HPDE6-E6E7 (cell line): Measurements from ENCODE around the gene BCL2.
"Not testable (repeated sequence)": the region's sequence is repeated elsewhere in the genome, so short reads cannot be mapped to it uniquely, and the experiment has no call there.

Source experiments
- DNase-seq: peaks from one replicate; pipeline ENCODE4 v3.0.0; 2011; ENCODE audit warnings: missing footprints; ENCODE audit errors: extremely low spot score

BCL2 gene

DNA sequence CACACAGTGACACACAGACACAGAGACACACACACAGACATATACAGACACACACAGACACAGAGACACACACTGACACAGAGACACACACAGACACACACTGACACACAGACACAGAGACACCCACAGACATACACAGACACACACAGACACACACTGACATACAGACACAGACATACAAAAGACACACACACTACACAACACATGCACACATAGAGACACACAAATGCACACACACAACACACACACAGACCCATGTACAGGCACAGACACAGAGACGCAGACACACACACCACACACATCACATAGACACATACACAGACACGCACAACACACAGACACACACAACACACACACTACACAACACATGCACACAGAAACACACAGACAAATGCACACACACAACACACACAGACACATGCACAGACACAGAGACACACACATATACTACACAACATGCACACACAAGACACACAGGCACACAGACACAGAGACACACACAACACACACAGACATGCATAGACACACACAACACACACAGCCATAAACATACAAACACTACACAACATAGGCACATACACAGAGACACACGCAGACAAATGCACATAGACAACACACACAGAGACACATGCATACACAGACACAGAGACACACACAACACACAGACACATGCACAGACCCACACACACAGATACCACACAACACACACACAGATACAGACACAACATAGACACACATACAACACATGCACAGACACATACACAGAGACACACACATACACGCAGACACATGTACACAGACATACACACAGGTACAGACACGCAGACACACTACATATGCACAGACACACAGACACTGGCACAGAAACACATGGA lies 120.5 kb downstream of the BCL2 start:
- DNase-seq: no peak

DNA sequence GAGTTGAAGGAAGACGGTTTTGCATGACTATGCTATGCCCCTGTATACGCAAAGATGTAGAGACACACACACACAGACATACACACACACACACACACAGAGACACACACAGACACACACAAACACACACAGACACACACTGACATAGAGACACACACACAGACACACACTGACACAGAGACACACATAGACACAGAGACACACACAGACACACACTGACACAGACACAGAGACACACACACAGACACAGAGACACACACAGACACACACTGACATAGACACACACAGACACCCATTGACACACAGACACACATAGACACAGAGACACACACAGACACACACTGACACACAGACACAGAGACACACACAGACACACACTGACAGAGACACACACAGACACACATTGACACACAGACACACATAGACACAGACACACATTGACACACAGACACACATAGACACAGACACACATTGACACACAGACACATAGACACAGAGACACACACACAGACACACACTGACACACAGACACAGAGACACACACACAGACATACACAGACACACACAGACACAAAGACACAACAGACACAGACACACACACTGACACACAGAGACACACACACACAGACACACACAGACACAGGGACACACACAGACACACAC lies 121.3 kb downstream of the BCL2 start:
- no peak for DNase-seq

DNA sequence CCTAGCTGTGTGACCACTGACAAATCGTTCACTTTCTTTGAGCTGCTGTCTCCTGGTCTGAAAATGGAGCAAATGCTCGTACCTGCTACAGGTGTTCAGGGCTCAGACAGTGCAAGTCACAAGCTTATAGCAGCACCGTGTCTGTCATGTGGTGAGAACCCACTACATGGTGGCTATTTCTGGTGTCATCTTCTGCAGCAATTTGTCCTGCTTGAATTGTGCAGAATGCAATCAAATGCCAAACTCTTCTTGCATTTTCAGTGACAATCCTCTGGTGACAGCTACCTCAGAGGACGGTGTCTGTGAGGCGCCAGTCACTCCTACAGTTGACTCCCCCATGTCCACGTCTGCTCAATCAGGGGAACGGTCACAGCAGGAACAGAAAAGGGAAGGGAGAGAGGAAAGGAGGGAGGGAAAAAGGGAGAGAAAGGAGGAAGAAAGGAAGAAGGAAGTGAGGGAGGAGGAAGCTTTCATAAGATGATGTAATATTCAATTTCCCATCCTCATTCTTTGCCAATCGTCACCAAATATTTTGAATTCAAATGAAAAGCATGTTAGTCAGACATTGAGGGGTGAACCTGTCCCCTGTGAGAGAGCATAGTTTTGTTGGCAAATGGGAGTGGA lies 122.2 kb downstream of the BCL2 start:
- DNase-seq: no peak

DNA sequence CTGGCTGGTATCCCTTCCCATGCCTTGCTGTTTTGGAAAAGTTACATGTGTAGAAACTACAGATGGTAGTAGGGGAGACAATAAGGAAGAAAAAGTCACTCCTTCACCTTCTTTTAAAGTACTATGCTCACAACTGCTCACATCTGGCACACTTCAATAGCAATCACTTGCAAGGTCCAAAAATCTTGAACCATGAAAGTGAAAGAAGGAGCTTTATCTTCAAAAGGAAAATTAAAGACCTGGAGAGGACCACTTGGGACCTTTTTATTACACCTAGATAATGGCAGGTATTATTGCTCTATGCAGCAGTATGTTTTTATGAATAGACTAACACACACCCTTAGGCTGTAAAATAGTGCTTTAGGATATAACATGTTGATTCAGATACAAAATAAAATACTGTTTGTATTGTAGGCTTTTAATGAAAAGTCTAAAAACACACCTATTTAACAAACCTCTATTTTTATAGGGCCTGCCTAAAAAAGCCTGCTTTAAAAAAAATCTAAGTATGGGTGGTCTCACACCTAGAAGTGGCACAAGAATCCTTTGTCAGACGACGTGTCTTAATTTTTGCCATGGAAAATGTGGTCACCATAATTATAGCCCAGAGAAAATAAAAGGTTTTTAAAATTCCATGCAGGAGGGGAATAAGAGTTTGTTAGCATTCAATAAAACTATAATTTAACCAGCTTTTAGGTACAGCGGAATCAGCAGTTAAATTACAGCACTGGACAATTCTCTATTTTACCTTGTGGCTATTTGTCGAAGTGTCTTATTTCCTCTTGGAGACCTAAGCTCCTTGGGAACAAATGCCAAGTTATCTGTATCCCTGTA lies 124.0 kb downstream of the BCL2 start:
- DNase-seq: no peak

DNA sequence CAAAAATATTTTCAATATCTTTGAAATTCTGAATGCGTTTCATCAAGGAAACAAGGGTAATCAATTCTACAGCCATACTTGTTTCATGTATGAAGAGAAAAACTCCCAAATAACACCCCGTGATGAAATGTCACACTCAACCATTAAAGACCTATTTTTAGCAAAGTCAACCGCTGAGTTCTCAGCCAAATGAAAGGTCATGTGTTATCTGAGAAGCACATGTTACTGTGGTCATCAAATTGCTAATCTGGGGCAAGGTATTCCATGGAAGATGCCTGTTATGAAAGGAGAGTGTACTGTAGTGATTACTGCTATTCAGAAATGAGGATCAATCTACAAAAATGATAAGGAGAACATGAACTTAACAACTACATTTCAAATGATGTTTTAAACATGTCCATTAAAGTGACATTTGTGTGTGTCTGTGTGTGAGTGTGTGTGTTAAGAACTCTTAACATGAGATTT lies 126.7 kb downstream of the BCL2 start:
- no peak for DNase-seq

DNA sequence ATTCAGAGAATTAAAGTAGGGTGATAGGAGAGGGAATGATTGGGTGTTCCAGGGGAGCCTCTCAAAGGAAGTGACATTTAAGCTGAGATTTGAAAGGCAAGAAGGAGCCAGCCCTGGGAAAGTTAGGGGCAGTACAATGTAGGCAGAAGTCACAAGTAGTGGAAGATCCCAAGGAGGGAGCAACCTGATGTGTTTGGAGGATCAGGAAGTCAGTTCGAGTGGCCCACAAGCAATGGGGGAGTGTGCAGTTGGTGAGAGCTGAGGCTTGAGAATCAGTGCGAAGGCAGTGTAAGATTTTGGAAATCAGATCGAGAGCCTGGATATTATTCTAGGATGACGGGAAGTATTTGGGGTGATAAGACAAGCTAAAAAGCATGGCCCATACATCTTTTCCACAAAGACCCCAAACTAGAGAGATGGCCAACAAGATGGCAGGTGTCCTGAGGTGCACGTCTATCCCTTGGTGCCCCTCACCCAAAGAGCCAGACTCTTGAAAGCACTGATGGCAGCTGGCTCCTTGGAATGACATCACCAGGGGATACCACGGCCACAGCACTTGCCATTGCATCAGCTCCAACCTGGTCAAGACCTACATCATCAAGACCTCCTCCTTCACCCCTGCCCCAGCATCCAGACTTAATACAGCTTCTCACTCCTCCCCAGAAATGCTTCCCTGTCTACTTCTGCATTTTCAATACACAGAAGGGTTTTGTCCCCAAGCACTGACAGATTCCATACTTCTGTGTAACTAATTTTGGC lies 127.3 kb downstream of the BCL2 start:
- DNase-seq: no peak

DNA sequence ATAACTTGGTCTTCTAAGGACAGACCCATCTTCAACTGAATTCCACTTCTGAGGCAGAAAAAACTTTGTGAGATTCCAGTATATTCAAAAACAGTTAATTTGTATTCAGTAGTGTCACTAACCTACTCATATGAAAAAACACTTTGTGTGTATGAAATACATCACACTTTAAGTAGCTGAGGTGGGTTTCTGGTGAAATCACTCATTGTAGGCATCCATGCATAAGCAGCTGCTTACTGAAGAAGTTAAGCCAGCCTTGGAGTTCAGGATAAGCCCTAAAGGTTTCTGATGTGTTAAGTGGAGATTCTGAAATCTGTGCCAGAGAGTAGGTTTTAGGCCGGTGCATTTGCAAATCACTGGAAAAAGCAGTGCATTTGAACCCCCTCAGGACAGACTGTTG lies 128.2 kb downstream of the BCL2 start:
- no peak for DNase-seq

DNA sequence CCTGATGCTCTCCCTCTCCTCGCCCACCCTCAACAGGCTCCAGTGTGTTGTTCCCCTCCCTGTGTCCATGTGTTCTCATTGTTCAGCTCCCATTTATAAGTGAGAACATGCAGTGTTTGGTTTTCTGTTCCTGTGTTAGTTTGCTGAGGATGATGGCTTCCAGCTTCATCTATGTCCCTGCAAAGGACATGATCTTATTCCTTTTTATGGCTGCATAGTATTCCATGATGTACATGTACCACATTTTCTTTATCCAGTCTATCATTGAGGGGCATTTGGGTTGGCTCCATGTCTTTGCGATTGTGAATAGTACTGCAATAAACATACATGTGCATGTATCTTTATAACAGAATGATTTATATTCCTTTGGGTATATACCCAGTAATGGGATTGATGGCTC lies 128.7 kb downstream of the BCL2 start:
- not testable (repeated sequence) for DNase-seq

DNA sequence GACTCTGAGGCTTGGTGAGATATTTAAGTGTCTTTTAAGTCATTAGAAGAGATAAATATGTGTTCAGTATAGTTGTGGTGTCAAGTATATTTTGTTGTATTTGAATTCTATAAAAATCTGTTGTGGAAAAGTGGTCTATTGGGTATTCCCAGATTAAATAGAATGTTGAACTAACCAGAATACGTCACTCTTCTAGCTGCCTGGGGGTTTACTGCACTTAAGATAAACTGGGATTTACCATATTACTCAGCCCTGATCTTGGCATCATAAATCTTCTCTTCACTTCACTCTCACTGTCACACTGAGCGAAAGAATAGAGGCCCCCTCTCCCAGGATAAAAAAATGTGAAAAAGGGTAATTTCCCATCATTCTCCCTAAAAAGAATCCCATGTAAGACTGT lies 129.8 kb downstream of the BCL2 start:
- DNase-seq: no peak

DNA sequence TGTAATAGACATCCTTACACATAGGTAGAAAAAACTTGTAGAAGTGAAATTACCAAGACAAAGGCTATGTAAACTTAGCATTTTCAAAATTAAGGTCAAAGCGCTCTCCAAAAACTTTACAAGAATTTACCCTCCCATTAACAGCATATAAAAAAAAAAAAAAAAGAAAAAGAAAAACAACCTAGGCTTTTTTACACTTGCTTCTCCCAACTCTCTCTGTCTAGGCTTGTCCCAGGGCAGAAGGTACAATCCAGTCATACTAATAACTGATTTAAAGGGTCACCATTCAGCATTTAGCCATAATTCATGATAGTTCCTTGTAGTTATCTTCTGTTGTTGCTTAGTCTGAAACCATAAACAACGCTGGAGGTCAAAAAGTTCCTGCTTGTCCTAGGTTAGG lies 130.5 kb downstream of the BCL2 start:
- DNase-seq: no peak

DNA sequence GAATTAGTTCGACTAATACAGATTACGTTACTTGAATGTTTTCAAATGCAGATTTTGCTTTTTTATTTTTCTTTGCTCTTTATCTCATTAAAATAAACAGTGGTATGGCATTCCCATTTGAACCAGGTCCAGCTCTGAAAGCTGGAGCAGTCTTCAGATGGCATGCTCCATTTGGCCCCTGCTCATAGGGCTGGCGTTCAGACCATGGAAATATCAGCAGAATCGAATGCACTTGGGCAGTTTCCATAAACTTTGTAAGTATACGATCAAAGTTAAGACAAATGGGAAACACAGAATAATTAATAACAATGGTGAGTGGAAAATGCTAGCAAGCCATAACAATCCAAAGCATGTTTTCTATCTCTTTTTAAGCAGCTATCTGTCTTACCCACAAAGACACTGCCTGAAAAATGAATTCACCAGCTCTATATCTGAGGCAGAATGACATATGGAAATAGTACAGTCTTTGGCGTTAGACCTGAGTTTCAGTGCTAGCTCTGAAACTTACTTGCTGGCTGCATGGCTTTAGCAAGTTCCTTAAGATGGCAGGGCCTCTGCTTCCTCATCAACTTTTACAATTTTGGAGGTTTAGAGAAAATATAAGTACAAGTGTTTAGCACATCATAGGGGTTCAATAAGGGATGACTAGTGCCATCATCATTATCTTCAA lies 131.6 kb downstream of the BCL2 start:
- DNase-seq: no peak

DNA sequence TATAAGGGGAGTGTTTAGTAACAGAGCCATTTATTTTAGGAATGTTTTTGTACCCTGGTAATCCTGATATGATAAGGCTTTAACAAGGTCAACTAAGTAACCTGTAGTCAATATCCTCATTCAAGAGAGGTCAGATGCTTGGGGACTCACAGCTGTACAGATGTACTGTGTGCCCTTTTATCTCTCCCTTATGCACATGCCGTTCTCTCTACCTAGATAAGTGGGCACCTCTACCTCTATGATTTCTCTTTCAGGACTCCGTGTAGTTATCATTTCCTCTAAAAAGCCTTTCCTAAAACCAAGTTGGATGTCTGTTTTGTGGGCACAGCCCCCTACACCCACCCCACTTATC lies 132.4 kb downstream of the BCL2 start:
- DNase-seq: no peak

DNA sequence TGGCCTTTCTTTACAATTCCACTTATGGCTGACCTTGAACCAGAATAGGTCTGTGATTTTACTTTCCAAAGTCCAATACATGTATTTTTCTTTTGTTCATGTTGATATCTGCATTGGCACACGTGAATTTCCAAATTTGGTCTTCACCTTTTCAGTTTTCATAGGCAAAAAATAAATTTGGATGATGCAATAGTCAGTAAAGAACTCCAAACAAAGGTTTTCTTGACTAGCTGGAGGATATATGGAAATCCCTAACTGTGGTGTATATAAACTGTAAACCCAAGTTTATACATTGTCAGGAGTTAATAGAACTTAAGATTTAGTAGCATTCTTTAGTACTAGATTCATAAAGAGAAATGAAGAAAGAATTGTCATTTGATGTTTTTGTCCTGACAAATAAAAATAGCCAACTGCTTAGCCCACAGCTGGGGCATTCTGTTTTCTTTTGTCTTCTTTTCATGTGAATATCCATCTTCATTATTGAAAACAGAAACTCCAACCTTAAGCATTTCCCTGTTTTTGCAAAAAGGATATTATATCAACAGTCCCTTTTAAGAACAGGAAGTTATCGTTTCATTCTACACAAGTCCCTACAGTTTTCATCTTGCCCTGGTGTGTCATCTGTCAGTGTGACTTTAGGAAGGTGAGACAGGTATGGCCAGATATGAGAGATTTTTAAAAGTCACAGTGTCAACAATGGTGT lies 132.9 kb downstream of the BCL2 start:
- no peak for DNase-seq

DNA sequence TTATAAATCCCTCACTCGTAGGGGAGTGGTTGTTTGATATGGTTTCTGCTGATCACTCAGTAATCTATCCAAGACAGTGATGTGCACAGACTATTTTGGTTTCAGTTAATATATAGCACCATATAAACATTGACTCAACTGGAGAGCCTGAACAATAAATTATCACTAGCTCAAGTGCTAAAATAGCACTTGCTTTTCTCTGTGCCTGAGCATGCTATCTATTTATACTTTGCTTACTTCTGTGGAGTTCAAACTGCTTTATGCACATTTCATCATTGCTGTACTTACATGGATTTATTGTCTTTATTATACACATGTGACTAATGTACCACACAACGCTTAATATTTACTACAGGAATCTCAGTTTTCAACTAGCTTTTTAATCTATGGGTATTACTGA lies 133.6 kb downstream of the BCL2 start:
- no peak for DNase-seq

DNA sequence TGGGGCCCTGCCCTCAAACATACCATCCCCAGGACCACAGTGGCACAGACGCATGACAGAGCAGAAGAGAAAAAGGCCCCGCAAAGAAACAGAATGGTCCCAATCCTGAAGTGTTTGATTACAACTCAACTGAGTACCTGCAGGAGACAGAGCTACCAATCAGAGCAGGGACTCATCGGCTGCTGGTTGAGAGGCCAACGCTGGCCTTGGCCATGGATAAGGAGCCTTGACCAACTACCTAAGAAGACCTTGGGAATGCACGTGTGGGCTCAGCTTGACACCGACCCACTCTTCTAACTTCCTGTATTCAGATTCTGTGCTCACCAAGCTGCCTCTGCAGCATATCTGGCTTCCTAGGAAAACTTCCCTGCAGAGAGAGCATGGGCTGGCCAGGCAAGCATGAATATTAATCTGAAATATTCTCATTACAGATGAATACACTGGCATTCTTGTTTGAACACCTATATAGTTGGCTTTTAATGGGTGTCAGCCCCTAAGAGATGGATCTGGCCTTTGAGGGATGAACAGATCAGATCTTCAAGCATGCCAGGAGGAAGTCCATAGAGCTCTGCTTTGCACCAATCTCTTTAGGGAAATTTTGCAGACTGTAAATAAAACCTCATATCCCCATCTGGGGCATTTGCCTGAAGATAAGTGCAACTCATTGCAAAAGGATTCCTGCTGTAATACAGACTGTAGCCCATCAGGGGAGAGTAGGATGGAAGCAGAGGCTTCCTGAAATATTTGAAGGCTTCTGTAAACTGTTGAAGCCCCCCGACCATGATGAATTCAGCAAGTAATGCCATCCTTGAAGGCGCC lies 135.4 kb downstream of the BCL2 start:
- no peak for DNase-seq

DNA sequence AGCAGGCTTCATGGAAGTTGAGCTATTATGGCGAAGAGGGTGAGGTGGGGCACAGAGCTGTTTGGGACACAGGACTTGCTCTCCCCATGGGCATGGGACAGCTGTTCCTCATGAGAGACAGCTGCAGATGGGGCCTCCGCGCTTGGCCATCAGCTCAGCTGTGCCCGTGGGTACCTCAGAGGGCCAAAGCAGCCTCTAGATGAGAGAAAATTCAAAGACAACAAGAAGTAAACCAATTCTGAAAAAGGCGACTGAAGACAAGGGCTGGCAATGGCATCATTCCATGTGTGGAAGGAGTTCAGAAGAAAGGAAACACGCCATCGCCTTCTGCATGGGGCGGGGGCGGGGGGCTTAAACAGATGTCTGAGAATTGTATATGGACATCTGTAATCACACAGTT lies 136.2 kb downstream of the BCL2 start:
- no peak for DNase-seq

DNA sequence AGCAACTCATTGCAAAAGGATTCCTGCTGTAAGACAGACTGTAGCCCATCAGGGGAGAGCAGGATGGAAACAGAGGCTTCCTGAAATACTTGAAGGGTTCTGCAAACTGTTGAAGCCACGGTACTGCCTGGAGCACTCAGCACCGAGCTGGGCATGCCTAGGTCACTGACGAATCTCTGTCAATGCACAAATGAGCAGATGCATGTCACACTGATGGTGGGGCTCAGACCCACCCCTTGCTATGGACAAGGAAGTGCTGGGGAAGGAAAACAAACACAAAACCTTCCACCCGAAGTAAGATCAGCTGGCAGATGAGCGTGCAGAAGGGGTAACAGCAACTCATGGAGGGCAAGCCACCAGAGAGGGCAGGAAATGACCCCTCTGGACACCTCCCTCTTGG lies 136.7 kb downstream of the BCL2 start:
- no peak for DNase-seq

DNA sequence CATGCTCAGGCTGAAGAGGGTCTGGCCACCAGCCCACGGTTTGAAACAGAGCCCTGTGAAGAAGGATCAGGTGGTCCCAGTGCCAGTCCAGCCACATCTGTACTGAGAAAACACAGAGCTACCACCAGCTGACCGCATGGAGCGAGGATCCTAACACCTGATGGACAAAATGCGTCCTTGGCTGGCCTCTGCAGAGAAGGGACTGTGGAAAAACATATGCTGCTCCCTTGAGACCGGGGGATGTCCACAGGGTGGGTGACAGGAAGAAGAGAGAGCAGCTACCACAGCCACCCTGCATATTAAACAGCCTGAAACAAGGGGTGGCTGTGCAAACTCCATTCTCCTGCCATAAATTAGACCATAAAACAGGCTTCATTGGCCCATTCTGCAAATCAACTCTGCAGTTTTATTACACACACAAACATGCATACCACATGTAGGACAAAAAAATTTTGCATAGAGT lies 137.2 kb downstream of the BCL2 start:
- no peak for DNase-seq

DNA sequence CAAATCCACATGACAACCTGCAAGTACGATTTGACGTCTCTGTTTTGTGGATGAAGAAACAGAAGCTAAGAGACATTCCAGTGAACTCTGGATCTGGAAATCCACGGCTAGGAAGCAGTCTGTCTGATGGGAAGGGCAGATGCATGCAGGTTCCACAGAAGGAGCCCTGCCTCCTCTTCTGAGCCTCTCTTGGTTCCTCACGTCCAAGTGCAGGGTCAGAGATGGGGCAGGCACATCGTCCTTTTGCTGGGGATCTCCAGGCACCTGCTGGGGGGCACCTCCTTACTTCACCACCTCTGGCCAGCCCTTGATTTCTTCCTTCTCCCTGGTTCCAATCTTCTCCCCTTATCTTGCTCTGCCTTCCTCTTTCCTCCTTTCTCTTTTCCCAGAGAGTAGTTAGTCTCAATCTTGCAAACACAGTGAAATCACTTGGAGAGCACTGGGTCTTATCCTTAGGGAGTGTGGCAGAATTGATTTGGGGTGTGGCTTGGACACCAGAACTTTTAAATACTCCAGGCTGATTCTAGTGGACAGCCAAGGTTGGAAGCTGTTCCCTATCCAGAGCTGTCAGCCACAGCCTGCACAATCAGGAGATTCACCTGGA lies 137.8 kb downstream of the BCL2 start:
- DNase-seq: no peak
